Choroid plexus epithelial cell (primary cell): ENCODE measurements around the gene EME2.
"Not testable (repeated sequence)": the region's sequence is repeated elsewhere in the genome, so short reads cannot be mapped to it uniquely, and the experiment has no call there.

Source experiments
- DNase-seq: peaks from one replicate; pipeline ENCODE4 v3.0.0-alpha.2; 2010; ENCODE audit warnings: low read depth
- H3K4me3 ChIP-seq: 2 replicates; pipeline ENCODE4 v1.5.1; 2011; ENCODE audit warnings: low read depth, mild to moderate bottlenecking, control low read depth, low read length, moderate library complexity
- CTCF ChIP-seq: conservative IDR thresholded peaks from 2 replicates; pipeline ENCODE4 v1.5.1; 2011; ENCODE audit warnings: low read depth, mild to moderate bottlenecking, control low read depth, inconsistent platforms, low read length, moderate library complexity

The EME2 gene

DNA sequence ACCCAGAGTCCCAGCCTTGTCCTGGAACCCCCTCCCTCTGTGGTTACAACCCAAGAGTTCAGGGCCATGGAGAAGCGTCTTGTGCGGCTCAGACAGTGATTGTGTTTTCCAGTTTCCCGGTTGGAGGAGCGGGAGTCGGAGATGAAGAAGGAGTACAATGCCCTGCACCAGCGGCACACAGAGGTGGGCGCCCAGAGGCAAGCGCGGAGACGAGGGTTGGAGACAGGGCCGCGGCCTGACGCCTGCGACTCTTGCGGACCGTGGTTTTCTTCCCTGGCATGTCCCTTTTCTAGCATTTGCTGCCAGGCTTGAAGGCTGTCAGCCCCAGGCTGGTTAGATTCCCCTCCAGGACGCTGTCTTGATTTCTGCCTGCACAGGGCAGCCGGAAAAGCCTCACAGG is 43.6 kb upstream of the EME2 start:
- no peak for DNase-seq
- TF ChIP-seq CTCF = no peak

DNA sequence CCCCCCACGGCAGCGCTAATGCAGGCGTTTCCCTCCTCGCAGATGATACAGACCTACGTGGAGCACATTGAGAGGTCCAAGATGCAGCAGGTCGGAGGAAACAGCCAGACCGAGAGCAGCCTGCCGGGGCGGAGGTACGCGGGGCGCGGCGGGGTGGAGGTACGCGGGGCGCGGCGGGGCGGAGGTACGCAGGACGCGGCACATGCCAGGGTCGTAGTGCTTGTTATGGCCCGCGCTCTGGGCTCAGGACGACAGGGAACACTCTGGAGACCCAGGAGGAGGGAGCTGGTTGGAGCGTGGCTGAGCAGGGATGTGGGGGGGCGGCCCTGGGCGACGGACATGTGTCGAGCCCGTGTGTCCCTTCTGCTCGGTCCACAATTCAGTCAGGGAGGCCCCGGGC is 43.2 kb upstream of the EME2 start:
- no peak for DNase-seq
- TF ChIP-seq CTCF = no peak
- no peak overlapping the region for H3K4me3 ChIP-seq

More for the DNA sequence above, 43.6 kb upstream of the EME2 start:
- no peak overlapping the region for H3K4me3 ChIP-seq

DNA sequence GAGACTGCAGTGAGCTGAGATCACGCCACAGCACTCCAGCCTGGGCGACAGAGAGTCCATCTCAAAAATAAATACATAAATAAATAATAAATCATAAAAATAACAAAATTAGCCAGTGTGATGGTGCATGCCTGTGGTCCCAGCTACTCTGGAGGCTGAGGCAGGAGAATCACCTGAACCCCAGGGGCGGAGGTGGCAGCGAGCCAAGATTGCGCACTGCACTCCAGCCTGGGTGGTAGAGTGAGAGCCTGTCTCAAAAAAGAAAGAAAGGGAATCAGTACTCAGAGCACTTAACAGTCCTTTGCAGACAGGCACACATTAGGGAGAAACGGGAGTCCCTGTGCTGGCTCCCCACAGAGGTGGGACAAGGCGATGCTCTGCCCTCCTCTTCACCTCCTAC is 41.5 kb upstream of the EME2 start:
- H3K4me3 ChIP-seq = no peak overlapping the region
- TF ChIP-seq CTCF = no peak
- no peak for DNase-seq

DNA sequence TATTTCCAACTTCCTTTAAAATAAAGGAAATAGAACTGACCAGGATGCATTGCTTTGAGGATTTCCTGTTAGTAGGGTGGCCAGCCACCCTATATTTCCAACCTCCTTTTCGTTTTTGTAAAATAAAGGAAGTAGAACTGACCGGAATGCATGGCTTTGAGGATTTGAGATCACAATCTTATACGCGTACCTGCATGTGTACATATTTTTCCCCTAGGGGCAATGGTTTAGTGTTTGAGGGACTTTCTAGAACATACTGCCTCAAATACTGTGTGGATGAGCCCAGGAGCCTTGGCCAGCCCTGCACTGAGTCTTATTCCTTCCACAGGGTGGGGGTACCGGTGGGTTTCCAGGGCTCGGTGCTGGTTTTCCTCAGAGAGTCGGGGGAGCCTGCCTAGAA is 41.0 kb upstream of the EME2 start:
- DNase-seq = no peak
- no peak for TF ChIP-seq CTCF
- no peak overlapping the region for H3K4me3 ChIP-seq

DNA sequence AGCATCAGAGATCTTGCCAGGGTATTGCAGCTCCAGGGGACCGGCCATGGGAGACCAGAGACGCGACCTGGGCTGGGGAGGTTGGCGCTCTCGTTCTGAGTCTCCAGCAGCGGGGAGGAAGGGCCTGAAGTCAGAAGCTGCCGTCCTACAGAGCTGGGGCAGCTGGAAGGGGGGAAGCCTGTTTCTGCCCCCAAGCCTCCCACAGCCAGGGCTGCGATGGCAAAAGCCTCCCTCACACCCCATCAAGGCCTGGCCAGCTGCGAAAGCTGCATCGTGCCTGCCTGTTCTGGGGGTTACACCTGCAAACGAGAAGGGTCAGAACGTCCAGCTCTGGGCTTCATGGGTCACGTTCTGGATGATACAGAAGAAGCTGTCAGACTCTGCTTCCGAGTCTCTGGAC is 40.5 kb upstream of the EME2 start:
- H3K4me3 ChIP-seq = no peak overlapping the region
- no peak for DNase-seq
- no peak for TF ChIP-seq CTCF

DNA sequence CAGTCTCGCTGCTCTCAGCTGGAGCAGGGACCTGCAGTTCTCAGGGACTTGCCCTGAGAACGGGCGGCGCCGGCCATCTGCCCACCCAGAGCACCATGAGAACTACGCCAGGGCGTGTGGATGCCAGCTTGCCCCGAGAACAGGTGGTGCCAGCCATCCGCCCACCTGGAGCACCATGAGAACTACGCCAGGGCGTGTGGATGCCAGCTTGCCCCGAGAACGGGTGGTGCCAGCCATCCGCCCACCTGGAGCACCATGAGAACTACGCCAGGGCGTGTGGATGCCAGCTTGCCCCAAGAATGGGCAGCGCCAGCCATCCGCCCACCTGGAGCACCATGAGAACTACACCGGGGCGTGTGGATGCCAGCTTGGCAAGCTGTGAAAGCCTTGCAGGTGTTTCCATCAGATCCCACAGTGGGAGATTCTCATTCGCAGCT is 40.0 kb upstream of the EME2 start:
- H3K4me3 ChIP-seq, DNase-seq: not testable (repeated sequence)

DNA sequence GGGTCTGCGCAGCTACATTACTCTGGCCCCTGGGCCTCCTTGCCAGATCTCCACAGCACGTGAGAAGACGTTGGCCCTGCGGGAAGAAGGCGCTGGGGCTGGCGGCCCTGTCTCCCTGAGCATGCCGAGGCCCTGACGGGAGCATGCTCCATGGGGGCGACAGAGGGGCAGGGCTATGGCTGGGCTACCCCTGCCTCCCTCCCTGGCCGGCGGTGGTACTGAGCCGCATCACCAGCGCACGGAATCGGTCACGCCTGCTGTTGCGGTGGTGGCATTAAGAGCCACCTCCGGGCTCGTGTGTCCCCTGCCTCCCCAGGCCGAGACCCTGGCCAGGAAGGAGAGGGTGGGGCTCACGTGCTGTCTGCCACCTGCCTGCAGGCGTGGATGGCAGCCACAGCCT is 38.5 kb upstream of the EME2 start:
- no peak for DNase-seq
- no peak overlapping the region for H3K4me3 ChIP-seq
- no peak for TF ChIP-seq CTCF

GRCh38 chr16:1734816-1735215 is 37.8 kb upstream of the EME2 start:
- no peak overlapping the region for H3K4me3 ChIP-seq
- DNase-seq = no peak
- no peak for TF ChIP-seq CTCF
